Fibroblast of lung (primary cell): ENCODE results near the gene GDA. TPM values are rescaled to one million over a fixed set of nuclear protein-coding genes. Genes with fewer than 3 reads are reported as not detected.

Experiments used
- DNase-seq, 2 donors: peaks; one replicate each; pipeline versions ENCODE4 v3.0.0 to v3.0.0-alpha.2; 2010; ENCODE audit warnings: low read depth in 2 of 2
- H2AFZ ChIP-seq: 2 replicates; pipeline ENCODE4 v1.5.1; 2012; ENCODE audit warnings: low read length, control low read depth, inconsistent platforms
- H3K27ac ChIP-seq: 2 replicates; pipeline ENCODE4 v1.5.1; 2011; ENCODE audit warnings: low read length, control low read depth; ENCODE audit not compliant: insufficient read depth
- H3K27me3 ChIP-seq: 2 replicates; pipeline ENCODE4 v1.5.1; 2011; ENCODE audit warnings: mild to moderate bottlenecking, low read length; ENCODE audit not compliant: control insufficient read depth, insufficient read depth
- H3K36me3 ChIP-seq: 2 replicates; pipeline ENCODE4 v1.5.1; 2011; ENCODE audit warnings: low read length; ENCODE audit not compliant: control insufficient read depth, insufficient read depth
- H3K4me1 ChIP-seq: 2 replicates; pipeline ENCODE4 v1.5.1; 2011; ENCODE audit warnings: low read length; ENCODE audit not compliant: control insufficient read depth, insufficient read depth; ENCODE audit errors: extremely low read depth
- H3K4me2 ChIP-seq: 2 replicates; pipeline ENCODE4 v1.5.1; 2011; ENCODE audit warnings: low read length, control low read depth; ENCODE audit not compliant: insufficient read depth; ENCODE audit errors: extremely low read depth
- H3K4me3 ChIP-seq, 4 experiments: fragments of 200-600 bp in 1 of 4; sonication (generic) in 1 of 4; replicated peaks in 1 of 4; 2 replicates each; pipeline ENCODE4 v1.5.1; 2011 to 2016; ENCODE audit warnings: low read length in 4 of 4, low read depth in 3 of 4, mild to moderate bottlenecking in 3 of 4, control low read depth in 2 of 4, inconsistent platforms in 1 of 4, mixed read lengths in 1 of 4; ENCODE audit not compliant: insufficient read depth in 1 of 4; ENCODE audit errors: control extremely low read depth in 1 of 4
- H3K79me2 ChIP-seq: 2 replicates; pipeline ENCODE4 v1.5.1; 2012; ENCODE audit warnings: mild to moderate bottlenecking, low read length, inconsistent platforms; ENCODE audit not compliant: control insufficient read depth, insufficient read depth
- H3K9ac ChIP-seq: 2 replicates; pipeline ENCODE4 v1.5.1; 2011; ENCODE audit warnings: mild to moderate bottlenecking, low read length, control low read depth; ENCODE audit not compliant: insufficient read depth
- H3K9me3 ChIP-seq: 2 replicates; pipeline ENCODE4 v1.5.1; 2012; ENCODE audit warnings: low read depth, low read length; ENCODE audit not compliant: control insufficient read depth, insufficient read depth
- H4K20me1 ChIP-seq: 2 replicates; pipeline ENCODE4 v1.5.1; 2011; ENCODE audit warnings: low read length; ENCODE audit not compliant: control insufficient read depth, insufficient read depth; ENCODE audit errors: extremely low read depth
- EZH2 ChIP-seq: IDR thresholded peaks from 2 replicates; pipeline ENCODE4 v1.5.1; 2012; ENCODE audit warnings: low read length, control low read depth, mild to moderate bottlenecking; ENCODE audit errors: missing control alignments
- polyA plus RNA-seq, 2 donors: library from polyadenylated mRNA; depleted of rRNA in 1 of 2; stranded (reverse) in 1 of 2; unstranded in 1 of 2; fragments of >200 nt; gene quantifications; 2 replicates each; pipeline ENCODE4 v1.2.1, GENCODE V29; 2011 to 2012; ENCODE audit warnings: missing spikeins in 1 of 2
- total RNA-seq: library from RNA; depleted of rRNA; stranded (reverse); fragments of >200 nt; gene quantifications from 2 replicates; pipeline ENCODE4 v1.2.1, GENCODE V29; 2014
- TF ChIP-seq, protein P1 (sequence below), 2 donors: IDR thresholded peaks in 1 of 2; conservative IDR thresholded peaks in 1 of 2; 1 replicate in 1 of 2; 2 replicates in 1 of 2; pipeline ENCODE4 v1.5.1; 2011 to 2012; ENCODE audit warnings: low read length in 2 of 2, control low read depth in 1 of 2, inconsistent platforms in 1 of 2, low read depth in 1 of 2, mild to moderate bottlenecking in 1 of 2

GDA gene
- total and polyA plus RNA-seq, 2 donors (not counting 1 experiment from before 2014, with no cell fraction given) = not detected

DNA sequence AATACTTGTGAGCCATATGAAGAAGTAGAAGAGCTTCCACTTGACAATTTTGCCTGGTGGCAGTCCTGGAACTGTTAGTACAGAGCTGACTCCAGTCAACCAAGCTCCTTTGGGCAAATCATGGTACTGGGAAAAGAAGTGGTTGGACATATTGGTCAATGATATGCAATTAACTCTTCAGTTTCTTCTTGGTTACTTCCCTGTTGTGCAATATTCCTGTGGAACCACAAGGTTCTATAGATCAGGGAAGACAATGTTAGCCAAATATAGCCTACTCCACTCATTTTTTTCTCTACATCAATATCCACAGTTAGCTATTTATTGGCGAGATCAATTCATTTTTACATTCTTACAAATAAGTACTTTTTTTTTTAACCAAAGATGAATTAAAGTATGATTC lies 14.4 kb upstream of the GDA start:
- H3K9me3 ChIP-seq = no peaks in the 10 kb centered on the region
- no peak overlapping the region for H3K27ac ChIP-seq
- H3K9ac ChIP-seq = no peak overlapping the region
- H3K4me2 ChIP-seq = no peak overlapping the region
- no peak overlapping the region for H2AFZ ChIP-seq
- no peaks in the 10 kb centered on the region for H4K20me1 ChIP-seq
- no peaks in the 10 kb centered on the region for H3K79me2 ChIP-seq
- H3K36me3 ChIP-seq = no peaks in the 10 kb centered on the region
- TF ChIP-seq, protein P1, sequence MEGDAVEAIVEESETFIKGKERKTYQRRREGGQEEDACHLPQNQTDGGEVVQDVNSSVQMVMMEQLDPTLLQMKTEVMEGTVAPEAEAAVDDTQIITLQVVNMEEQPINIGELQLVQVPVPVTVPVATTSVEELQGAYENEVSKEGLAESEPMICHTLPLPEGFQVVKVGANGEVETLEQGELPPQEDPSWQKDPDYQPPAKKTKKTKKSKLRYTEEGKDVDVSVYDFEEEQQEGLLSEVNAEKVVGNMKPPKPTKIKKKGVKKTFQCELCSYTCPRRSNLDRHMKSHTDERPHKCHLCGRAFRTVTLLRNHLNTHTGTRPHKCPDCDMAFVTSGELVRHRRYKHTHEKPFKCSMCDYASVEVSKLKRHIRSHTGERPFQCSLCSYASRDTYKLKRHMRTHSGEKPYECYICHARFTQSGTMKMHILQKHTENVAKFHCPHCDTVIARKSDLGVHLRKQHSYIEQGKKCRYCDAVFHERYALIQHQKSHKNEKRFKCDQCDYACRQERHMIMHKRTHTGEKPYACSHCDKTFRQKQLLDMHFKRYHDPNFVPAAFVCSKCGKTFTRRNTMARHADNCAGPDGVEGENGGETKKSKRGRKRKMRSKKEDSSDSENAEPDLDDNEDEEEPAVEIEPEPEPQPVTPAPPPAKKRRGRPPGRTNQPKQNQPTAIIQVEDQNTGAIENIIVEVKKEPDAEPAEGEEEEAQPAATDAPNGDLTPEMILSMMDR (conservative IDR thresholded peaks at IDR 0.05 in 1 of 2, IDR thresholded peaks at IDR 0.05 in 1 of 2; ENCODE audit: low read depth in 1 of 2, low read length in 2 of 2) = no peak
- TF ChIP-seq EZH2 = no peak
- H3K4me3 ChIP-seq = no peak overlapping the region
- H3K4me1 ChIP-seq = no peaks in the 10 kb centered on the region
- DNase-seq = no peak
- no peaks in the 10 kb centered on the region for H3K27me3 ChIP-seq

DNA sequence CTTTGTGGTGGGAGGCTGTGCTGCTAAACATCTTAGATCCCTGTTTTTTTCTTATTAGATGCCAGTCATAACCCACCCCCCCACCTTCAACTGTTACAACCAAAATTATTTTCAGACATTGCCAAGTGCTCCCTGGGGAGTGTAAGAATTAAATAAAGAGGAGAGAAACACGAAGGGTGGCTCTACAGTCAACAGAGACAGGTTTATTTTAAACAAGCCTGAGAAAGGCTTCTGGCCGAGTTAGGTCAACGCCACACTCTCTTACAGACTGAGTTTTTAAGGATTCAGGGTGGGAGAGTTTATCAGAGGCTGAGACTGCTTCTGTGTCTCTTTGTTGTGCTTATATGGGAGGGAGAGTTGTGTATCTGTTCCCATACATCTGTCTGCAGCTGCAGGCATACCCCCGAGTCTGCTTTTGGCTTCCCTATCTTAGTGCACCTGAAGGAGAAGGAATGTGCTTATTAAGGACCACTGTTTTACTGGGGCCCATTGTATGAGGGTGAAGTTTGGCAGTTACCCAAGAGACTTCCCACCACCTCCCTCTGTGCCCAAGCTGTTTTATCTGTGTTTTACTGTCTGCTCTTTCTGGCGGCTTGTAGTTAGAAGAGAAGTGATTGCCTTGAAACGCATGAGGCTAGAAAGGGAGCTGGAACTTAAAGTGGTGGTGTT lies 11.4 kb upstream of the GDA start:
- H3K27ac ChIP-seq = no peak overlapping the region
- no peak overlapping the region for H3K4me3 ChIP-seq

GRCh38 chr9:72139226-72139625 lies 10.0 kb upstream of the GDA start:
- Histone ChIP-seq H2AFZ (no peak overlapping the region), H3K4me1 (no peaks in the 10 kb centered on the region), H3K4me3 (no peak overlapping the region), H3K4me2 (no peak overlapping the region), H3K79me2 (no peaks in the 10 kb centered on the region), H3K36me3 (no peaks in the 10 kb centered on the region), H3K27ac (no peak overlapping the region), H4K20me1 (no peaks in the 10 kb centered on the region), H3K27me3 (no peaks in the 10 kb centered on the region), H3K9ac (no peak overlapping the region), H3K9me3 (no peaks in the 10 kb centered on the region)
- TF ChIP-seq EZH2 = no peak
- TF ChIP-seq, protein P1 (conservative IDR thresholded peaks at IDR 0.05 in 1 of 2, IDR thresholded peaks at IDR 0.05 in 1 of 2; ENCODE audit: low read depth in 1 of 2, low read length in 2 of 2) = no peak
- no peak for DNase-seq

More for the DNA sequence above, 11.4 kb upstream of the GDA start:
- H3K9ac ChIP-seq = no peak overlapping the region
- H3K9me3 ChIP-seq = no peaks in the 10 kb centered on the region
- TF ChIP-seq EZH2 = no peak
- TF ChIP-seq, protein P1 (conservative IDR thresholded peaks at IDR 0.05 in 1 of 2, IDR thresholded peaks at IDR 0.05 in 1 of 2; ENCODE audit: low read depth in 1 of 2, low read length in 2 of 2) = no peak
- no peak overlapping the region for H3K4me2 ChIP-seq
- no peaks in the 10 kb centered on the region for H4K20me1 ChIP-seq
- H3K4me1 ChIP-seq = no peaks in the 10 kb centered on the region
- H3K79me2 ChIP-seq = no peaks in the 10 kb centered on the region
- no peak for DNase-seq
- no peak overlapping the region for H2AFZ ChIP-seq
- no peaks in the 10 kb centered on the region for H3K27me3 ChIP-seq
- no peaks in the 10 kb centered on the region for H3K36me3 ChIP-seq
